Body of pancreas (tissue), 4 donors: Measurements from ENCODE around the gene USP7. TPM values are rescaled to one million over a fixed set of nuclear protein-coding genes. Genes with fewer than 3 reads are reported as not detected.

Experiments used
- ATAC-seq: fragments of 150-250 bp; one replicate; pipeline ENCODE4 v1.9.1; 2016
- DNase-seq, 4 donors: peaks; one replicate each; pipeline ENCODE4 v3.0.0-alpha.2; 2019
- H3K27ac ChIP-seq, 4 donors: fragments of 200-600 bp; sonication (generic); 1 replicate in 3 of 4; 2 replicates in 1 of 4; pipeline versions ENCODE4 v1.5.1 to v1.6.1; 2016 to 2019; ENCODE audit warnings: mild to moderate bottlenecking in 1 of 4, mixed read lengths in 1 of 4, moderate library complexity in 1 of 4
- H3K27me3 ChIP-seq, 2 donors: fragments of 200-600 bp; sonication (generic); one replicate each; pipeline ENCODE4 v1.6.0; 2016; ENCODE audit warnings: mild to moderate bottlenecking in 1 of 2
- H3K36me3 ChIP-seq, 2 donors: fragments of 200-600 bp; sonication (generic); replicated peaks in 1 of 2; 2 replicates each; pipeline ENCODE4 v1.5.1; 2016; ENCODE audit warnings: low read depth in 2 of 2; ENCODE audit not compliant: insufficient read depth in 1 of 2
- H3K4me1 ChIP-seq: fragments of 200-600 bp; sonication (generic); one replicate; pipeline ENCODE4 v1.6.0; 2016
- H3K4me3 ChIP-seq, 2 donors: fragments of 200-600 bp; sonication (generic); 1 replicate in 1 of 2; 2 replicates in 1 of 2; pipeline ENCODE4 v1.5.1; 2016 to 2019
- H3K9me3 ChIP-seq, 3 donors: fragments of 200-600 bp; sonication (generic); 1 replicate in 2 of 3; 2 replicates in 1 of 3; pipeline ENCODE4 v1.5.1; 2016
- POLR2A ChIP-seq, 3 donors: fragments of 450-650 bp; IDR thresholded peaks; one replicate each; pipeline ENCODE4 v1.6.1; 2016; ENCODE audit warnings: antibody characterized with exemption in 3 of 3, mild to moderate bottlenecking in 2 of 3
- WGBS, 2 donors: methylation state at CpG; one replicate each; pipeline ENCODE4 v1.1.5; 2017; 5-methylcytosine and 5-hydroxymethylcytosine counted together
- intact Hi-C: fragments of 100-400 bp; cut with DNase I; formaldehyde crosslinking; loops from one replicate; pipeline ENCODE4 v1.15.1; 2023
- total RNA-seq, 2 donors: library from RNA; depleted of rRNA; stranded (reverse); fragments of >200 nt; gene quantifications; one replicate each; pipeline ENCODE4 v1.1.0, GENCODE V29; 2016
- TF ChIP-seq, protein P1 (sequence below), 7 experiments: fragments of 450-650 bp in 4 of 7; fragments of 200-600 bp in 3 of 7; sonication (generic) in 3 of 7; IDR thresholded peaks; one replicate each; pipeline ENCODE4 v1.5.1; 2016 to 2019; ENCODE audit warnings: antibody characterized with exemption in 7 of 7

USP7 gene
- total RNA-seq, 2 donors from 2014 or later: 36.1 to 38.2 TPM

DNA sequence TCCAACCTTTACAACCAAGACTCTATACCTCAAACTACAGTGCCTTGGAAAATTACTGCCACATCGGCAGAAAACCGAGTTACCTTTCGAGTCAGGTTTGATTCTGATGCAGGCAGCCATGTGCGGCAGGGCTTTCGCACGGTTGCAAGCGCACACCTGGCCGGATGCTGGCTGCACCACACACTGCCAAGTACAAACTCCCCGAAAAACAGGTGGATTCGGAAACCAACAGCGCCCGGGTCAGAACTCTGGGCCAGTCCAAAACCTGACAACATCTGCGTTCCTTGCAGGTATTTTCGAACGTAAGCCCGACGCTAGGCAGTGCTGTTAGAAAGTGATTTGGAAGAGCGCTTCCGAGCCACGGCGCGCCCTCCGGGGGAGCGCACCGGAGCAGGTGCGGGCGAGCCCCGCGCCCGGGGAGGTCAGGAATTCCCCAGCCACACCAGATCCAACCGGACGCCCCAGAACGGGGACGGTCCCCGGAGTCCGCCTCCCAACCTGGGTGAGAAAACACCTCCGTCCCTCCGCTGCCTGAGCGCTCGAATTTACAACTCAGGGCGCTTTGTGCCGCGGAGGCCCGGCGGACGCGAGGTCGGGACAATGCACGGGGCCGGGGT is 1.2 kb downstream of the USP7 start:
- WGBS, 2 donors: 0 to 2% methylated on average over 9 to 38 of the region's 50 CpGs
- H3K36me3 ChIP-seq: no peaks in the 10 kb centered on the region
- intact Hi-C loops: no loop called here
- peak overlapping the region; percentile 14 to 81 (median 76) for H3K27ac ChIP-seq
- H3K27me3 ChIP-seq: no peaks in the 10 kb centered on the region
- peak in 3 of 4 donors; percentile 25 to 52 (median 33) for DNase-seq
- peak in 2 of 3 donors; percentile 41 to 42 for TF ChIP-seq POLR2A (IDR thresholded peaks at IDR 0.05)
- TF ChIP-seq, protein P1, sequence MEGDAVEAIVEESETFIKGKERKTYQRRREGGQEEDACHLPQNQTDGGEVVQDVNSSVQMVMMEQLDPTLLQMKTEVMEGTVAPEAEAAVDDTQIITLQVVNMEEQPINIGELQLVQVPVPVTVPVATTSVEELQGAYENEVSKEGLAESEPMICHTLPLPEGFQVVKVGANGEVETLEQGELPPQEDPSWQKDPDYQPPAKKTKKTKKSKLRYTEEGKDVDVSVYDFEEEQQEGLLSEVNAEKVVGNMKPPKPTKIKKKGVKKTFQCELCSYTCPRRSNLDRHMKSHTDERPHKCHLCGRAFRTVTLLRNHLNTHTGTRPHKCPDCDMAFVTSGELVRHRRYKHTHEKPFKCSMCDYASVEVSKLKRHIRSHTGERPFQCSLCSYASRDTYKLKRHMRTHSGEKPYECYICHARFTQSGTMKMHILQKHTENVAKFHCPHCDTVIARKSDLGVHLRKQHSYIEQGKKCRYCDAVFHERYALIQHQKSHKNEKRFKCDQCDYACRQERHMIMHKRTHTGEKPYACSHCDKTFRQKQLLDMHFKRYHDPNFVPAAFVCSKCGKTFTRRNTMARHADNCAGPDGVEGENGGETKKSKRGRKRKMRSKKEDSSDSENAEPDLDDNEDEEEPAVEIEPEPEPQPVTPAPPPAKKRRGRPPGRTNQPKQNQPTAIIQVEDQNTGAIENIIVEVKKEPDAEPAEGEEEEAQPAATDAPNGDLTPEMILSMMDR (IDR thresholded peaks at IDR 0.05): no peak
- ATAC-seq: peak; percentile 18
- peak overlapping the region; percentile 10 to 55 for H3K4me3 ChIP-seq
- peaks cover 49% of the 10 kb centered on the region for H3K4me1 ChIP-seq
- no peaks in the 10 kb centered on the region for H3K9me3 ChIP-seq

DNA sequence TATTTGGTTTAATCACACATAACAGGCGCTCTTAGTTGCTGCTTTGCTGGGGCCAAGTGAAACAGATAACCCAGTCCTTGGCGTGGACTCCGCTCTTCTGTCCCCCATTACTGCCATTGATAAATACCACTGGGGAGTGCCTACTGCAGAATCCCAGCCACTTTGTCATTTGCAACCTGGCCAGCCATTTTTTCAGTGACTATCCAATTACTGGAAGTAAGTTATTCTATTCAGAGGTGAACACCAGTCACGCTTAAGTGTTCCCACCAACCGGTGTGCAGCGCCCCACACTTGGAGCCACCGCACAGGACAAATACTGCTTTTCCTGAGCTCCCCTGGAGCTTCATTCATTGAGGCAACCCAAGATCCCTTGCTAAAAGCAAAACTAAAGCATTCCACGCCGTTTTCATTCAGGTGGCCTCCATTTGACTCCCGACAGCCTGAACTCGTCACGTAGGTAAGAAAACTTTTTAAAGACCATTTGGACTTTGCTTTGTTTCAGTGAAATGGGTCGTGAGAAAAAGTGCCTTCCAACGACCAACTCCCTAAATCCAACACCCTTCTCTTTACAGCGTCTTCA is 1.8 kb downstream of the USP7 start:
- Histone ChIP-seq H3K4me3 (peak overlapping the region; percentile 10 to 55), H3K27me3 (no peaks in the 10 kb centered on the region), H3K27ac (peak overlapping the region in 3 of 4 donors; percentile 73 to 81 (median 80)), H3K4me1 (peaks cover 55% of the 10 kb centered on the region), H3K36me3 (no peaks in the 10 kb centered on the region), H3K9me3 (no peaks in the 10 kb centered on the region)
- intact Hi-C loops: no loop called here
- no peak for ATAC-seq
- DNase-seq: no peak
- TF ChIP-seq, protein P1 (IDR thresholded peaks at IDR 0.05): no peak
- TF ChIP-seq POLR2A (IDR thresholded peaks at IDR 0.05): no peak
- WGBS, 2 donors: 6 to 8% methylated on average over 15 of the region's 15 CpGs

DNA sequence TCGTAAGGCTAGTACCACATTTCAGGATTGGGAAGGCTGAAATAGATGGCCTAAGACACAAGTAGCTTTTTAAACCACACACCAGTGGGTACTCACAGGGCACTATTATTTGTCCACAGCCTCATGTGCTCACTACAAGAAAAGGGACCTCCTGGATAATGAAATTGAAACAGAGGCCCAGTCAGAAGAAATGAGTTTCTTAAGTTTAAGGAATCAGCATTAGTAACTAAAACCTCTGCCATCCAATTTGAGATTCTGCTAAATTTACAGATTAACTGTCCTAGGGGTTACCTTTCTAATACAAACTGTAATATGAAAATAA is 3.0 kb downstream of the USP7 start:
- no peak for ATAC-seq
- H3K4me3 ChIP-seq: no peak overlapping the region
- peak overlapping the region in 3 of 4 donors; percentile 12 to 80 (median 22) for H3K27ac ChIP-seq
- H3K36me3 ChIP-seq: no peaks in the 10 kb centered on the region
- no peak for TF ChIP-seq POLR2A (IDR thresholded peaks at IDR 0.05)
- TF ChIP-seq, protein P1 (IDR thresholded peaks at IDR 0.05): no peak
- H3K9me3 ChIP-seq: no peaks in the 10 kb centered on the region
- no peaks in the 10 kb centered on the region for H3K27me3 ChIP-seq
- intact Hi-C loops: no loop called here
- WGBS, 2 donors: 20 to 29% methylated on average over 1 of the region's 1 CpG
- H3K4me1 ChIP-seq: peaks cover 66% of the 10 kb centered on the region
- no peak for DNase-seq

DNA sequence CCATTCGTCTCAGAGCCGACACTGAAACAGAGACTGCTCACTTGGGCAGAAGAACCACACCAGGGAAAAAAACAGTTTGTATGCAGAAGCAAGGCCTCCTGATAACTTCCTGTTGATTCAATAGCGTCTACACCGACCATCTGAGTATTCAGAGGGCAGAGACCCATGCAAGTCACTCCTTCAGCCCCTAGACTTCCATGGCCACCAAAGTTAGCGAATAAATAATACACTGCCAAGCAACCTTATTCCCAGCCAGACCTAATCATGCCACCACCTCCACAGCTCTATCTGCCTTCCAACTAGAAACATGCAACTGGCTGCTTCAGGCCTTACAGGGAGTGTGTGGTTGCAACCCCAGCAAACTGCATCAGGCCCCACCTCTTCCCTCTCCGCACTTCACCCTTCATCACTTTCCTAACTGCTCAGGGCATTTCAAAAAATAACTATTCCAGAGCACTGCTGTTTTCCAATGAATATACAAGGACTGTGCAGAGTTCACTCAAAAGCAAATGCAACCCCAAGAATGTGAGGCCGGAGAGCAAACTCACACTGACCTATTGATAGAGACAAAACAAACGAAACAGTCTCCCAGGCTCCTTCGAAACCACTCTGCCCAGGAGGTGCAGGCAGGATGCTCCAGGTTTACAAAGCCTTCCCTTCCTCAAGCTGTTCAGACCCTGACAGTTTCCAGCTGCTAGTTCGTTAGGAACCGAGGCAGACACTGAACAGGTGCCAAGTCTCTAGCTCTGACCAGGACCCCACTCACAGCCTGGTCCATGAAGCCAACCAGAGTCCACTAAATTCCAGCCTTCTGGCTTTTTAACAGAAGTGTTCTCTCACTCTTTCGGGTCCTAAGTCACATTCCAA is 3.6 kb downstream of the USP7 start:
- WGBS, 2 donors: 17 to 20% methylated on average over 12 of the region's 12 CpGs
- H3K27me3 ChIP-seq: no peaks in the 10 kb centered on the region
- peaks cover 68% of the 10 kb centered on the region for H3K4me1 ChIP-seq
- no peak overlapping the region for H3K4me3 ChIP-seq
- peak overlapping the region in 3 of 4 donors; percentile 12 to 35 (median 22) for H3K27ac ChIP-seq
- no peaks in the 10 kb centered on the region for H3K9me3 ChIP-seq
- TF ChIP-seq POLR2A (IDR thresholded peaks at IDR 0.05): no peak
- TF ChIP-seq, protein P1 (IDR thresholded peaks at IDR 0.05): no peak
- DNase-seq (no peak), ATAC-seq (no peak)
- H3K36me3 ChIP-seq: no peaks in the 10 kb centered on the region
- intact Hi-C loops: no loop called here
